CMK (cell line): ENCODE results near the gene RMI2.
A peak's percentile ranks its signal among the peaks of the same experiment; 100 is the strongest.
"Not testable (repeated sequence)": the region's sequence is repeated elsewhere in the genome, so short reads cannot be mapped to it uniquely, and the experiment has no call there.

Source experiments
- DNase-seq: peaks from one replicate; pipeline ENCODE4 v3.0.0-alpha.2; 2010; ENCODE audit warnings: low read depth

The RMI2 gene

DNA sequence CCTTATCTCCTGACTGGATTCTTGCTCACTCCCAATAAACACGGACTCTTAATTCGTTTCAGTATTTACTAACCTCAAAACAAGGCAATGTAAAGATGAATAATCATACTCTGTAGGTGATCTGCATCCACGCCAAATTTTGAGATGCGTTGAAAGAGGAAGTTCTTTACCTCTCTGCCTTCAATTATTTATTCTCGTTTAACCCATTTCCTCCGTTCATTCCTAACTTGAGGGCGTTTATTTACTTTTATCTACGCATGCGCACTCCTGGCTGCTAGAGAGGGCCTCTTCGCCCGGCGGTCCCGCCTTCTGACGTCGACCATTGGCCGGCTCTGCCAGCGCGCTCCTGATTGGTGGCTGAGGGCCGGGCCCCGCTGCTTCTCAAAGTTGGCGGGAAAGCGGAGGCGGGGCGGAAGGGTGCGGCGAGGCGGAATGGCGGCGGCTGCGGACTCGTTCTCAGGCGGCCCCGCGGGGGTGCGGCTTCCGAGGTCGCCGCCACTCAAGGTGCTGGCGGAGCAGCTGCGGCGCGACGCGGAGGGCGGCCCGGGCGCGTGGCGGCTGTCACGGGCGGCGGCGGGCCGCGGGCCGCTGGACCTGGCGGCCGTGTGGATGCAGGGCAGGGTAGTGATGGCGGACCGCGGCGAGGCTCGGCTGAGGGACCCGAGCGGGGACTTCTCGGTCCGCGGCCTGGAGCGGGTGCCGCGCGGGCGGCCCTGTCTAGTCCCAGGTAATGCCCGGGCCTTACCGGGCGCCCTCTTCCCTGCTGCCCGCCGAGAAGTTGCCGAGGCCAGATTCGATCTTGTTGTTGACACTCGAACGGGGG is at the start of gene RMI2:
Gene RMI2, plus strand, starts transcription at position 420 of the 823 bp plus-strand sequence. Its CDS starts 13 bp downstream, at position 433.
- peak; percentile 91 for DNase-seq

DNA sequence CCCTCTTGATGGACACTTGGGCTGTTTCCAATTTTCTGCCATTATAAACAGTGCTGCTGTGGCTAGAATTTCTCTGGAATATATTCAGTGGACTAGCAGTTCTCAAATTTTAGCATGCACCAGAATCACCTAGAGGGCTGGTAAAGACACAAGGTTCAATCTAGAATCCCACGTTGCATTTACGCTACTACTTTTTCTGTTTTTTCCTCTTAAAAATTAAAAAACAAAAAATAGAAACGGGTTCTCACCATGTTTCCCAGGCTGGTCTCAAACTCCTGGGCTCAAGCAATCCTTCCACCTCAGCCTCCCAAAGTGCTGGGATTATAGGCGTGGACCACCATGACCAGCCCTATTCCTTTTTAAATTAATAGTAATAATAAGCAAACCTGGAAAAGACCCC is 49.6 kb upstream of the RMI2 start:
- no peak for DNase-seq

DNA sequence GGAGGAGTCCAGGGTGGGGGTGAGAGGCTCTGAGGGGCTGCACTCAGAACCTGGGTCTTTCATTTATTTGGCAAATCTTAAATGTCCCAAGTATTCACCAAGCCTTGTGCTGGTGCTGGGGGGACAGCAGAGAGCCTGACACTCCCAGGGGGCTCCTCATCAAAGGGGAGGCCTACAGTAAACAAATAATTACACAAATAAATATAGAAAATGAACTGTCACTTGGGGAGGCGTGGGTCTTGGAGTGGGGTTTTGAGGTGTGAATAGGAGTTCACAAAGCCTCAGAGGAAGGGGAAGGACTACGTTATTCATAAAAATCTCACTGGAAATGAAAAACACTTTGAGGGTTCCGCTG is 48.9 kb upstream of the RMI2 start:
- DNase-seq: no peak

GRCh38 chr16:11296706-11297491 is 48.4 kb upstream of the RMI2 start:
- no peak for DNase-seq

GRCh38 chr16:11297492-11298142 is 47.6 kb upstream of the RMI2 start:
- peak; percentile 80 for DNase-seq

- DNase-seq: no peak
Observed at GRCh38 chr16:11298143-11298900, 46.9 kb upstream of the RMI2 start.

DNA sequence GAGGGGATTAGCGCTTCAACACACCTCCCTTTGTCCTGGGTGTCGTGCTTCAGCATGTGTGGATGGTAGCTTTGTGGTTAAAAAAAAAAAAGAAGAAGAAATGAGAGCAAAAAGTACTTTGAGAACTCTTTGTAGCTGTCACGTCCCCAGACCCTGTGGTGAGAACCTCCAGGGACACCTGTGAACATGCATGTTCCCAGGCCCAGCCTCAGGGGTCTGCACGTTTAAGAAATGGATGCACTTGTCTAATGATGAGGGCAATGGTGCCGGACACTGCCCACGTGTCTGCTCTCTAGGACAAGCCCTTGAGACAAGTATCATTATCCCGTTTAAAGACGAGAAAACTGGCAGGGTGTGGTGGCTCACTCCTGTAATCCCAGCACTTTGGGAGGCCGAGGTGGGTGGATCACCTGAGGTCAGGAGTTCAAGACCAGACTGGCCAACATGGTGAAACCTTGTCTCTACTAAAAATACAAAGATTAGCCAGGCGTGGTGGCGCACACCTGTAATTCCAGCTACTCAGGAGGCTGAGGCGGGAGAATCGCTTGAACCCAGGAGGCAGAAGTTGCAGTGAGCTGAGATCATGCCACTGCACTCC is 46.2 kb upstream of the RMI2 start:
- not testable (repeated sequence) for DNase-seq

DNA sequence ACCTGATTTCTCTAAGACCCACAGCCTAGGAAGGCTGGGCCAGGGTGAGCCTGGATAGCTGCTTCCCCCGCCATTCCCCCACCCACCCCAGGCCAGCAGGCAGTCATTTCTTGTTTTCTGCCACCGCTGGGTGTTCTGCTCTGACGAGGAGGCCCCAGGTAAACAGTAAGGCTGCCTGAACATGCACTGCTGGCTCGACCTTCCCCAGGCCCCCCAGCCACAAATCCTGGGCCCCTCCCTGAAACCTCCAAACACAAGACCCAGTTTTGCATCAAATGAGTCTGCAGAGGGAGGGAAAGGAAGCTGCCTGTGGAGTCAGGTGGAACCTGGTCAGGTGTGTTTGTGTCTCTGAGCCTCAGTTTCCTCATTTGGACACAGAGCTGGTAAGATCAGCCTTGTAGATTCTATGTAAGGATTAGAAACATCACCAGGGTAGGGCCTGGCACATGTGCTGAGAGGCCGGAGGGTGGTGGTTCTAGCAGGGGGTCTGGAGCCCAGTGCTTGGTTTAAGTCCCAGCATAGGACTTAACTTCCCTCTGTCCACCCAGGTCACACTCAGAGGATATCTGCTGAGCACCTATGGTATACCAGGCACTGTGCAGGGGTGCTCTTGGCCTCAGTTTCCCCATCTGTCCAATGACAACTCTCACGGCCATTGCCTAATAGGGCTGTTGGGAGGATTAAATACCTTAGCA is 45.2 kb upstream of the RMI2 start:
- no peak for DNase-seq

GRCh38 chr16:11300560-11300892 is 44.7 kb upstream of the RMI2 start:
- no peak for DNase-seq

DNA sequence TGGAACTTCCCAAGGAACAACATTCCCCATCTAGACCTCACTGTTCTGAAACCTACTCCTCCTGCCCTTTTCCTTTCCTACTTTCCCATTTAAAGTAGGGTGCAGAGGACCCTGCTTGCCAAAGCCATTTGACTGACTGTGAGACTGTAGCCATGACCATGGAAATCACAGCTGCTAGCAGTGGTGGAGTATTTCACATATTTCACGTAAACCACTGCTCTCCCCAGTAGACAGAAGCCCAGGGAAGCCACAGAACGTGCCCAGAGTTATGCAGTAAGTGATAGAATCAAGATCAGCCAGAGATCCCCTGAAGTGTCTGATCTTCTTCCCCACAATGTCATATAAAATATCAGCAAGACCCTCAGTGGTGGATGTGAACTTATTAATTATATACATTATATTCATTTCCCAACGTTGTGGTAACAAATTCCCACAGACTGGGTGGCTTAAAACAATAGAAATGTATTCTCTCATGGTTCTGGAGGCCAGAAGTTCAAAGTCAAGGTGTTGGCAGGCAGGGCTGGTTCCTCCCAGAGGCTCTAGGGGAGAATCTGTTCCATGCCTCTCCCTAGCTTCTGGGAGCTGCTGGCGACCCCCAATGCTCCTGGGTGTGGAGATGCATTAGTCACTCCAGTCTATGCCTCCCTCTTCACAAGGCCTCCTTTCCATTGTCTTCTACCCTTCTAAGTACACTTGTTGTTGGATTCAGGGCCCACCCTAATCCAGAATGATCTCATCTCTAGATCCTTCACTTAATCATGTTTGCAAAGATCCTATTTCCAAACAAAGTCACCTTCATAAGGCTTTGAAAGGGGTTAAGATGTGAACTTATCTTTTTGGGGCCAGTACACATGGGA is 43.4 kb upstream of the RMI2 start:
- no peak for DNase-seq

DNA sequence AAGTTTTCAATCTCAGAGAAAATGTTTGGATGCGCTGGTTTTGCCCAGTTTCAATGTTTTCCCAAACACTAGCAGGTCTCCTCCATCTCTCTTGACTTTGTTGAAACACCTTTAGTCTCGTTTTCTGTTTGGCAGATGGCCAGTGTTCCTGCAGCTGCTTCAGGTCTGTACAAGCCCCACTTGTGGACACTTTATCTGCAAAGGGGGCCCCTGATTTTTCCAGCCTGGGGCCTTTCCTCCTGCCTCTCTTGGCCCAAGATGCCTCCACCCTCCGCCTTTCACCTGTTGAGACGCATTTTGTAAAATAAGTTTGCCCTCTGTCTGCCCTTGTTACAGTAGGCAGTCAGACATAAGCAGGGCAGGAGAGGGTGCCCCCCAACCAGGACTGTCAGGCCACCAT is 42.3 kb upstream of the RMI2 start:
- no peak for DNase-seq

DNA sequence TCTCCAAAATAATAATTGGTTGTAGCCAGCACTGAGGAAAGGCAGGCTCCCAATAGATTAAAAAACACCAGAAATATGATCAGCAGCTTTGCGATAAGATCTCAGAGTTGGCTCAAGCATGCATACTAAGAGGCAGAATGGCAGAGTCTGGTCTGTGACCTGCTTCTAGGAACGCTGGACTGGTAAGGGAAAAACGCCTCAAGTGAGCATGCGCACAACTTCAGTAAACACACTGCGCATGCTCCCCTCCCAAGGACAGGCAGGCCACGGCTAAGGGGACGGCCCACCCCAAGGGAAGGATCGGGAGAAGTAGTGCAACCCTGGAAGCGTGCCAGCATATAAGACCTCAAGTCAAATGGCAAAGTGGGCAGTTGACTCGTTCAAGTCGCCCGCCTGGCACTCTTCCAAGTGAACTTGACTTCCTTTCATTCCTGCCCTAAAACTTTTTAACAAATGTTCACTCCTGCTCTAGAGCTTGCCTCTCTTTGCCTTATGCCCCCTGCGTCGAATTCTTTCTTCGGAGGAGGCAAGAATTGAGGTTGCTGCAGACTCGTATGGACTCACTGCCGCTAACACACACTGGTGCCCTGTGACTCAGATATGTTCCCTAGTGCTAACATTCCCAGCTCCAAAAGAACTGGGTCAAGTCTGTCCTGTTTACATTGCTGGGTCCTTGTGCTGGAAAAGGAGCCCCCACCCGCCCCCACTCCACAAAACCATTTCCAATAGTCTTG is 41.7 kb upstream of the RMI2 start:
- DNase-seq: no peak

DNA sequence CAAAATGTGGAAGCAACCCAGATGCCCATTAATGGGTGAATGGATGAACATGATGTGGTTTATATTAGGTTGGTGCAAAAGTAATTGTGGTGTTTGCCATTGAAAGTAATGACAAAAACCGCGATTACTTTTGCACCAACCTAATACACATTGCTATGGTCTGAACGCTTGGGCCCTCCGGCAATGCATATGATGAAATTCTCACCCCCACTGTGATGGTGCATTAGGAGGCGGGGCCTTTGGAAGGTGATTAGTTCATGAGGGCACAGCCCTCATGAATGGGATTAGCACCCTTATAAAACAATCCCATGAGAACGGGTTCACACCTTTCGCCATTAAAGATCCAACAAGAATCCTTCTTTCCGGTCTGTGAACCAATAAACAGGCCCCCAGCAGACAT is 38.9 kb upstream of the RMI2 start:
- no peak for DNase-seq

- no peak for DNase-seq
Observed at GRCh38 chr16:11306997-11307638, 38.1 kb upstream of the RMI2 start.

DNA sequence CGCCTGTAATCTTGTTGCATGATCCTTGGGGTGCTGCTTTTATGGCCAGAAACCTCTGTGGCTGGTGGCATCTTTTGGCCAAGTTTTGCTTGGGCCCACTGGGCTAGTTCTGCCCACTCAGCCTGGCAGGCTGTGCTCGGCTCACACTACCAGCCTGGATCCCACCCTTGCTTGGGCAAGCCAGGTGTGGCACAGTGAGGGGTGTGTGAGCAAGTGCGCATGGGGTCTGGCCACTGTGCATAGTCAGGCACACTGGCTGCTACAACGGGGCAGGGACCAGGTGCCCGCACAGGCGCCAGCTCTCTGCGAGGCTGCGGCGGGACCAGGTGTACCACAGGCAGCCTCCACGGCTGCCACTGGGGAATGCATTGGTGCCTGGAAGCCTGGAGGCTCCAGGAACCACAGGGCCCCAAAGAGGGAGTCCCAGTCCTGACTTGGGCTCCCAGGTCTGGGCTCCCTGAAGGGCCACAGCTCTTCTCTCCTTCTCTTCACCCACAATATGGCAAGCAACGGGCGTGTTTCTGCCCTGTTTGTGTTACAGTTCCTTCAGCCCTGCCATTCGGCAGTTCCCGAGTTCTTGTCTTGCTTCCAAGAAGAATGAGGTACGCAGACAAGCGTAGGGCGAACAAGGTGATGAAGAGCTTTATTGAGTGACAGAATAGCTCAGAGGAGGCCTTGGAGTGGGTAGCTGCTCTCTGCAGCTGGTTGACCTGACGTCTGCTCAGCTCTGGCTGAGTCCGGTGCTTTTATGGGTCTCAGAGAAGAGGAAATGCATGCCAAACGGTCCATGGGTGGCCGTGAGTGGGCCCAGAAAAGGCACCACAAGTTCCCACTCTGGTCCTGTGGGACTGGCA is 37.4 kb upstream of the RMI2 start:
- no peak for DNase-seq

GRCh38 chr16:11308493-11309283 is 36.6 kb upstream of the RMI2 start:
- no peak for DNase-seq

- DNase-seq: no peak
Observed at GRCh38 chr16:11309895-11310633, 35.2 kb upstream of the RMI2 start.
